GM18951 (cell line): ENCODE data around the gene TIGAR.

ENCODE experiments used
- POLR2A ChIP-seq: IDR thresholded peaks from 4 replicates; pipeline ENCODE4 v1.6.1; 2011; ENCODE audit warnings: mild to moderate bottlenecking; ENCODE audit not compliant: insufficient read length, insufficient read depth; ENCODE audit errors: extremely low read depth
- in situ Hi-C: fragments of 300-500 bp; cut with MboI; formaldehyde crosslinking; loops from one replicate; pipeline ENCODE4 v1.12.0; 2022; ENCODE audit warnings: low sequenced_read_pairs, mixed read lengths, inconsistent platforms; ENCODE audit not compliant: unreplicated experiment

The TIGAR gene

DNA sequence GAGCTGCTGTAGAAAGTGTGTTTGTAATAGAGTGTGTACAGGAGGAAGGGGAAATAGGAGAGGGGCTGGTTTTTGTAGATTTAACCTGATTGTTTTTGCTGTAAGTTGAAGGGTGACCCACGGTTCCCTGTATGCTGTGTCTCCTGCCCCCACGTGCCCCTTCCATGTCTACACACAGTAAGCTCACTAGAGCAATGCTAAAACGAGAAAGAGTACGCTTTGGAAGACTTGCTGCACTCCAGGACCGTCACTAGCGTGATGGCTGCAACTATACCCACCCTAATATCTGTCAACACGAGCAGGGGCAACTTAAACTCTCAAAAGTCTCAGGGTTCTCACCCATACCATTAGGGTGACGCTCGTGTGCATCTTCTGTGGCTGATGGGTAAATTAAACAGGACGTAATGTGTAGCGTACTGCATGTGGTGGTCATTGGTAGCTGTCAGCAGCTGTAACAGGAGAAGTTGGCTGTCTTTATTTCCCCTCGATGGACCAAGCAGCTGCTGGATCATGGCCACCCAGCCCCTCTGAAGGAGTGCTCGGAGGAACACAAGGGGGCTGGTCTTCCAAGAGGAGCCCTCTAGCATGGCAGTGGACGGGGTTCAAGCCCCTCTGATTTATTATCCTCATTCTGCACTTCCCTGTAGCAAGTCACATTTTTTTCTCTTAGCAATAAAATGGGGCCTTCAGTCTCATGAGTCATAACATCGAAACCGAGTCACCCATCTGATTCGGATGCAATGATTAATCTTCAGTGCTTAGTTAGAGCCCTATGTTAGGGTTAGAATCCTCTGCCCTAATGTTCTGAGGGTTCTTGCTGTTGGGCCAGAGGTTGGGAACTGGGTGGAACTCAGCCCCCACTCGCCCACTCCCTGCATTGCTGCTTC is 33.4 kb upstream of the TIGAR start:
- in situ Hi-C loops: loop anchor here (5.0 to 10.0 kb wide), 2 partner anchors 295 to 393 kb away; no protein-coding TSS in a partner anchor
- TF ChIP-seq POLR2A: peak; percentile 32

DNA sequence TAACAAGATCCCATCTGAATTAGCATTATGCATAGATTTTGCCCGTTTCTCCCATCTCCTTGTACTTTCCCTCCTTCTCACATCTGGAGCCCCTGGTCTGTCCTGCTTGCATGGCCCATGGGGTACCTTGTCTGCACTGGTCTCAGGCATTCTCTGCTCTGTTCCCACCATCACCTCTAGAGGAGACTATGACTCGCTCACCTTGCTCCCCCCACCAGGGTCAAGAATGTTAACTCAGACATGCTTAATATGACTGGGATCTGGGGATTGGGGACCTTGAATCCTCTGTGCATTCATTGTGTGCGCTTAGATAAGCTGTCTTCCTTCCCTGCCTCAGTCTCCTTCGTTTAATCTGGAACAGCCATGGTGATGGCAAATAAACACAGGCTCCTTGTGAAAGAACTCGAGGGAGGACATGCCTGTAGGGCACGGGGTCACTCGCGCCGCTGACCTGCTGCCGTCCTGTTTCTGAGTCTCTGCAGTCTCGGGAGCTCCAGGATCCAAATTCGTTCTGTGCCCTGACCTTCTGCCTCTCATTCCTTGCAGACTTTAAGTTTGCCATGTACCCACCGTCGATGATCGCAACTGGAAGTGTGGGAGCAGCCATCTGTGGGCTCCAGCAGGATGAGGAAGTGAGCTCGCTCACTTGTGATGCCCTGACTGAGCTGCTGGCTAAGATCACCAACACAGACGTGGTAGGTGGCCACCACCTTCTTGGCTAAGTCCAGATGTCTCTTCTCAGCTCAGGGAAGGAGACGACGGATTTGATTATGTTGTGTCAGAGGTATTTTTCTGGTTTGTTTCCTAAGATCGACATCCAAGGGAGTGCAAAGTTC is 32.5 kb upstream of the TIGAR start:
- in situ Hi-C loops: loop anchor here (5.0 to 10.0 kb wide), 2 partner anchors 296 to 394 kb away; no protein-coding TSS in a partner anchor
- peak; percentile 17 for TF ChIP-seq POLR2A

DNA sequence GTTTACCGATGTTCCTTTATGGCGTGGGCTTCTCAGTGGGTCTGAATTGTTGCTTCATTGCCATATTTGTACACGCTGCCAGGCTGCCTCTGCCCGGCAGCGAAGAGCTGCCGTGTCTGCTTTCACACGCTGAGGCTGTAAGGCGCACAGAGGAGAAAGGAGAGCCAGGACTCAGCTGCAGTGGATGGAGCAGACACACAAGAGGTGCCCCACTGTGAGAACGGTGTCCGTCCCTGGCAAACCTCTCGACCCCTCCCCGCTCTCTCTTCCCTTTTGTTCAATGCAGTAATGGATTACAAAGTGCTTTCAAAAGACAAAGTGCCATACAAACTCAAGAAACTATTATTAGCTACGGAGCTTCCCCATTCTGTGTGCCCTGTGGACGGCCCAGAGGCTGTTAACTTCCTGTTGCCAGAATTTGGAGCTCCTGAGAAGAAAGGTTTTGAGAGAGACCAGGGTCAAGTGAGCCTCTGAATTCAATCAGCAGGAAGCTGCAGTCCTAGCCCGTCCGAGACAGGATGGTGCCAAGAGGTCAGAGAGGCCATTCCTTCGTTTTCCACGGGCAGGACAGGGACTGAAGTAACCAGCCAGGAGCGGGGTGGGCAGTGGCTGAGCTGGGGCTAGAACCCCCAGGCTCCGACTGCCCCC is 31.7 kb upstream of the TIGAR start:
- peak; percentile 11 for TF ChIP-seq POLR2A
- in situ Hi-C loops: loop anchor here (5.0 to 10.0 kb wide), 2 partner anchors 297 to 395 kb away; no protein-coding TSS in a partner anchor

DNA sequence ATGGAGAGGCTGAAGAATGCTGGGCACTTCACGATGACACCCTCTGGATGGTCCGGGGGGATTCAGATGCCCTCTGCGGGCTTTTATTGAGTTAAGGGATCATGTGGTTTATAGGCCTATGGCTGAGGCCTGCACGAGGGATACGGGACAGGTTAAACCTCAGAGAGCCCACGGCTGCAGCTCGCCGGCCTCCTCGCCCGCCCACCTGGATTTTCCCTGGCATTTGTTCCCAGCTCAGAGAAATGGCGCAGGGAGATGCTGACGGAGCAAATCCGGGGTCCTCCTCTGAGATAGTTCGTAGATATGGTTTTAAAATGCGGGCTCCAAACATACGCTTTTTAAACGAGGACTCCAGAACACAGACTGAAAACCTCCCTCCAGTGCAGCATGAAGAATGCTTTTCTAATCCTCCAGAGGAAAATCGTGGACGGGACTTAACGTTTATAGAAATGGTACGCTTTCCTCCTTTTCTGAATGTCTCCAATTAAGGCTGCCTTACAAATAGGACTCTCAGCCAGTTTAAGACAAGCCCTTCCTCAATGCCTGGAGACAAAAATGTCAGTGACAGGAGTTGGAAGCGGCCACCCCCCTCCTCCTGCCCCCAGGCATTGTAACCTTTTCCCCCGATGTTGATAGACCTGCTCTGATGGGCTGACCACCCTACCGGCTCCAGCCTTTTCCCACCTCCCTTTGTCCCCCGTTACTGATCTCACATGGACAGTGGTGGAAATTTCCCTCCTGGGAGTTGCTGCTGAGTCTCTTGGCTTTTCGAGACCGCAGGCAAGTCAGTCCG is 30.8 kb upstream of the TIGAR start:
- no peak for TF ChIP-seq POLR2A
- in situ Hi-C loops: loop anchor here (5.0 to 10.0 kb wide), 2 partner anchors 298 to 395 kb away; no protein-coding TSS in a partner anchor

DNA sequence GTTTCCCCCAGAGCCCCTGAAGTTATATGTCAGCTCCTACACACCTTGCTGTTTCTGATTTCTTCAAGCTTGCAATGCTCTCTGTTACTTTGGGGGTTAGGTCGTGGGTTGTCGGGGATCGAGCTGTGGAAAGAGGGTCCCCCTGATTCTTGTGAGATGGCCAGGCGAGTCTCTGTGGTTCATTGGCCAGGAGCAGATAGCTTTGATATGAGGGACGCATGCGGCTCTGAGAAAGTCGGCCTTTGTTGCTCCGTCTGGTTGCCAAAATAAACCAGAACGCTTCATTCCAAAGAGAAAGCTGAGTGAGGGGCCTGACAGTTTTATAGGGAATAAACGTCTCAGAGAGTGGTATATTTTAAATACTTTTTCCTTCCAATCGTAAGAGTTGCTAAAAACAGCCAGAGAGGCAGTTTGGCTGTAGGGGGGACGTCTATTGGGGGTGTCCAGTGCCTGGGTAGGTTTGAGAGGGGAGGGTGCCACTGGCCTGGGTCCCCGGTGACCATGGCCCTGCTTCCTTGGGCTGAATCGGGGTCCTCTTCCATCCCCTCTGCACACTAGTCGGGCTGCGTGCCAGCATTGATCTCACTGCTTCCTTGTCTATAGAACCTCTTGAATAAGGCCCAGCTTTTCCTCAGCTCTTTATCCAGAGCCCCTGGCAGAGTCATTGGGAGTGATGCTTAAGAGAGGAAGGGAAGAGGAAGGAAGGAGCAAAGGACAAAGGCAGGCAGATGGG is 28.5 kb upstream of the TIGAR start:
- in situ Hi-C loops: no loop called here
- TF ChIP-seq POLR2A: peak; percentile 25

DNA sequence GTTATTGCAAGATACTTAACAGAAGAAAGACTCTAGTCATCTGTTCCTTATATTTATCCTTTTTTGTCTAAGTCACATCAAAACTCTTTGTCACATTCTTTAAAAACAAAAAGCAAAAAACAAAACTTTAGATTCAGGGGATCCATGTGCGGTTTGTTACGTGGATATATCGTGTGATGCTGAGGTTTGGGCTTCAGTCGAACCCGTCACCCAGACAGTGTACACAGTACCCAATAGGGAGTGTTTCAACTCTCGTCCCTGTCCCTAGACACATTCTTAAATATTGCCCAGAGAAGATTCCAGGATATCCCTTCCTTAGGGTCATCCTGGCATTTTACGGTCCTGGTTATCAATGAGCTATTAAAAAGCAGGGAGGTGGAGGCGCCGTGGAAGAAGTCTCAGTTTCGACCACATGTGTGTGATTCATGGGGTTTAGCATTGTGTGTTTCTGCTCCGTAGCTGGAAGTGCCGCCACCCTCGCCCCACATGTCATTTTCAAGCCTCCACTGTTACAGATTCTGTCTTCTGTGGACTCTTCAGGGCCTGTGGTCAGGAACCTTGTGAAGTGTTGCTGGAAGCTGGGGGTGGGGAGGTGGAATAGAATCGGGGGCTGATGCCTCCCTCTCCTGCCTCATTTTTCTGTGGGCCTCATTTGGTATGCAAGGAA is 27.6 kb upstream of the TIGAR start:
- TF ChIP-seq POLR2A: no peak
- in situ Hi-C loops: no loop called here

DNA sequence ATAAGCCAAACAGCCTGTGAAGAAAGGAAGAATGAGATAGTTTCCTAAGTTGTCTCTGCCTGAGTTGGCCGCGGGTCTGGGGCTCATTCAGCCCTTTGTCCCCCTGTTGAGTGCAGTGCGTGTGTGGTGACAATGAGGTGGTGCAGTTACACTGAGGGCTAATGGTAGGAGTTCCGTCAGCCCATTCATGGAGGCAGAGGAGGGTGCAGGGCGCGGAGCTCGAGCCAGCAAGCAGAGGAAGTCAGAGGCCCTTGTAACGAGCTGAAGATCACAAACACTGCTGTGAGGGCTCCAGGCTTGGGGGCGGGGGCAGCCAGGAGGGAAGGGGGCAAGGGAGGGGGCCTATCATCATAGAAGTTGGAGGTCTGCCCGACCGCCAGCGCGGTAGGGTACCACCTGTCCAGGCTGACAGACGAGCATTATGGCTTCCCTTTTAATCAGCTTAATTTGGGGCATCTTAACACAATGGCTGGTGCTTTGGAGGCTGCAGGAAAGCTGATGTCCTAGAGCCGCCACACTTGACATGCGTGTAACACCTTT is 27.0 kb upstream of the TIGAR start:
- no peak for TF ChIP-seq POLR2A
- in situ Hi-C loops: no loop called here

DNA sequence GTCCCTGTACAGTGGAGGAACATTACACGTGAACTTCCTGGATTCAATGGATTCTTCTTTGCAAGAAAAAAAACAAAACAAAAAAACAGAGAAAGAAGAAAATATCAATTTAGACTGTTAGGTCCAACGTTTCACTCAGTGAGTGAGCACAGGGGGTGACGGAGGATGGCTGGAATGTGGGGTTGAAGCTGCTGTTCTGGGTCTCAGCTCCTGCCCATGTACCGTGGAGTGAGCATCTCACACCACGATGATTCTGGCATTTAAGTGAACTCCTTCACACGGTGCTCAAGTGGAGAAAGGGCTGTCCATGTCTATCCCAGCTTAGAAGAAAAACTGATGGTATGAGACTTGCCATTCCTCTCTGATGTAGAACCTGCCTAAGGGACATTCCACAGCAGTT is 24.3 kb upstream of the TIGAR start:
- TF ChIP-seq POLR2A: no peak
- in situ Hi-C loops: no loop called here

DNA sequence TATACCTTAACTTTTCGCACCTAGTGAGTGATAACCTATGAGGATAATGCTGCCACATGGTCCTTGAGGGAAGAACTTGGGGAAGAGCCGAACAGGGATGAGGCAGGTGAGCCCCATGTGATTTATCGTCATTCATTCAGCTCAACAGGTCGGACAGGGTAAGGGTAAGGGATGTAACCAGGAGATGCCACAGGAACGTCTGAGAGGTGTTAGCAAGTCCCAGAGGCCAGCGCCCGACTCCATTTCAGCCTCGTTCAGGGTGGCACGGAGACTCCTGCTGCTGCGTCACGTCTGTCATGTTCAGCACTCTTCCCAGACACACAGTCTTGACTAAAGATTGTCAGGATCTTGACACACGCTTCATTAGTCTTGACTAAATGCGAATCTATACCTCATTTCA is 23.4 kb upstream of the TIGAR start:
- TF ChIP-seq POLR2A: peak; percentile 34
- in situ Hi-C loops: no loop called here

DNA sequence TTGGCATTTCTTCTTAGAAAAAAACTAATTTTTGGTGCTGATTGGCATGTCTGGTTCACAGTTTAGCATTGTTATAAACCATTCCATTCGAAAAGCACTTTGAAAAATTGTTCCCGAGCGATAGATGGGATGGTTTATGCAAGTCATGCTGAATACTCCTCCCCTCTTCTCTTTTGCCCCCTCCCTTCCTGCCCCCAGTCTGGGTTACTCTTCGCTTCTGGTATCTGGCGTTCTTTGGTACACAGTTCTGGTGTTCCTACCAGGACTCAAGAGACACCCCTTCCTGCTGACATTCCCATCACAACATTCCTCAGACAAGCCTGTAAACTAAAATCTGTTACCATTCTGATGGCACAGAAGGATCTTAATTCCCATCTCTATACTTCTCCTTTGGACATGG is 20.1 kb upstream of the TIGAR start:
- no peak for TF ChIP-seq POLR2A
- in situ Hi-C loops: no loop called here

DNA sequence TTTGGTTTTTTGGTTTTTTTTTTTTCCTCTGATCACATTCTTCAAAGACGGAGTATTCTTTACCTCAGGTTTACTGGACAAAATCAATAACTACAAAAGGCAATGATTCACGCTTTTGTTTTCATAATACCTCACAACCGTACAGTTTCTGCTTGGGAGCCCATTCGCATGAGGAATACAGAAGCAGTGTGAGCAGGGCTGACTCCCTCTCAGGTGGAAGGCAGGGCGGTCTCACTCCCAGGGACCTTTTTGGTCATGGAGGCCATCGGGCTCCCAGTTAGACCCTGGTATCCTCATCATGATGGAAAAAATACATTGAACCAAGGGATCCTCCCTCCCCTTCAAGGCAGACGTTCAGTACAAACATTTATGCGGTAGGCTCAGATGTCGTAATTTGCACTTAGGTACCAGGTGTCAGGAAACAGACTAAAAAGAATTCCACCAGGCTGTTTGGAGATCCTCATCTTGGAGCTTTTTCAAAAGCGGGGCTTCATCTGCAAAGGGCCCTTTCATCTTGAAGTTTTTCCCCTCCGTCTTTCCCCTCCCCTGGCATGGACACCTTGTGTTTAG is 19.0 kb upstream of the TIGAR start:
- in situ Hi-C loops: no loop called here
- no peak for TF ChIP-seq POLR2A
